Keratinocyte (primary cell): ENCODE measurements around the gene POLD2. TPM values are rescaled to one million over a fixed set of nuclear protein-coding genes. Genes with fewer than 3 reads are reported as not detected.

ENCODE experiments used
- DNase-seq: peaks from one replicate; pipeline ENCODE4 v3.0.0-alpha.2; 2011; ENCODE audit warnings: low read depth, missing footprints, low spot score
- FAIRE-seq: peaks from 2 replicates; lab custom pipeline; 2011; peaks lifted over from hg19 to GRCh38; lab: Jason Lieb, UNC
- H2AFZ ChIP-seq: 2 replicates; pipeline ENCODE4 v1.6.0; 2012; ENCODE audit warnings: low read length, control low read depth, inconsistent platforms; ENCODE audit not compliant: control insufficient read depth
- H3K27ac ChIP-seq: 2 replicates; pipeline ENCODE4 v1.5.1; 2011; ENCODE audit warnings: low read length; ENCODE audit not compliant: control insufficient read depth, insufficient read depth
- H3K27me3 ChIP-seq: 3 replicates; pipeline ENCODE4 v1.6.0; 2011; ENCODE audit warnings: low read length; ENCODE audit not compliant: control insufficient read depth, insufficient read depth; ENCODE audit errors: extremely low read depth
- H3K36me3 ChIP-seq, 2 experiments: 2 replicates in 1 of 2; 3 replicates in 1 of 2; pipeline ENCODE4 v1.5.1; 2011; ENCODE audit warnings: low read length in 2 of 2, mild to moderate bottlenecking in 1 of 2; ENCODE audit not compliant: control insufficient read depth in 2 of 2, insufficient read depth in 2 of 2; ENCODE audit errors: extremely low read depth in 1 of 2
- H3K4me1 ChIP-seq: 3 replicates; pipeline ENCODE4 v1.5.1; 2011; ENCODE audit warnings: low read length; ENCODE audit not compliant: control insufficient read depth, insufficient read depth; ENCODE audit errors: extremely low read depth
- H3K4me2 ChIP-seq: 3 replicates; pipeline ENCODE4 v1.6.0; 2011; ENCODE audit warnings: low read depth, low read length; ENCODE audit not compliant: control insufficient read depth, insufficient read depth; ENCODE audit errors: extremely low read depth
- H3K4me3 ChIP-seq, 3 experiments: fragments of 200-600 bp in 1 of 3; sonication (generic) in 1 of 3; 2 replicates in 2 of 3; 3 replicates in 1 of 3; pipeline ENCODE4 v1.5.1; 2011 to 2016; ENCODE audit warnings: low read length in 3 of 3, mild to moderate bottlenecking in 3 of 3, control low read depth in 2 of 3, inconsistent platforms in 1 of 3, low read depth in 1 of 3, mixed read lengths in 1 of 3, mixed run types in 1 of 3, moderate library complexity in 1 of 3; ENCODE audit not compliant: control insufficient read depth in 2 of 3, insufficient read depth in 2 of 3; ENCODE audit errors: extremely low read depth in 1 of 3
- H3K79me2 ChIP-seq: 2 replicates; pipeline ENCODE4 v1.6.0; 2012; ENCODE audit warnings: low read length; ENCODE audit not compliant: control insufficient read depth, insufficient read depth
- H3K9ac ChIP-seq: 3 replicates; pipeline ENCODE4 v1.6.0; 2011; ENCODE audit warnings: low read length; ENCODE audit not compliant: control insufficient read depth, insufficient read depth; ENCODE audit errors: extremely low read depth
- H3K9me1 ChIP-seq: 3 replicates; pipeline ENCODE4 v1.6.0; 2011; ENCODE audit warnings: low read length; ENCODE audit not compliant: control insufficient read depth, insufficient read depth; ENCODE audit errors: extremely low read depth
- H3K9me3 ChIP-seq: 2 replicates; pipeline ENCODE4 v1.5.1; 2012; ENCODE audit warnings: low read depth, low read length; ENCODE audit not compliant: control insufficient read depth
- H4K20me1 ChIP-seq: 3 replicates; pipeline ENCODE4 v1.6.0; 2011; ENCODE audit warnings: low read length; ENCODE audit not compliant: control insufficient read depth, insufficient read depth; ENCODE audit errors: extremely low read depth
- CTCF ChIP-seq, 3 experiments: IDR thresholded peaks in 1 of 3; conservative IDR thresholded peaks in 1 of 3; optimal IDR thresholded peaks in 1 of 3; 2 replicates in 2 of 3; 3 replicates in 1 of 3; pipeline versions ENCODE3 to v1.5.1; 2011; ENCODE audit warnings: low read length in 3 of 3, mild to moderate bottlenecking in 3 of 3, moderate library complexity in 2 of 3, control low read depth in 1 of 3, inconsistent platforms in 1 of 3; ENCODE audit not compliant: insufficient read depth in 2 of 3; ENCODE audit errors: extremely low read depth in 1 of 3
- EZH2 ChIP-seq: IDR thresholded peaks from one replicate; pipeline ENCODE4 v1.6.1; 2012; ENCODE audit warnings: inconsistent platforms, mild to moderate bottlenecking, low read length, moderate library complexity
- dilution Hi-C: fragments of 300-500 bp; cut with MboI; formaldehyde crosslinking; loops from one replicate; pipeline ENCODE4 v1.7.0; 2020; ENCODE audit warnings: low sequenced_read_pairs; ENCODE audit not compliant: extremely low pct_ligation_motif_present
- polyA plus RNA-seq, 5 experiments: library from polyadenylated mRNA; depleted of rRNA in 3 of 5; stranded (reverse) in 3 of 5; stranded (forward) in 1 of 5; unstranded in 1 of 5; fragments of >200 nt; gene quantifications; 1 replicate in 1 of 5; 2 replicates in 3 of 5; 3 replicates in 1 of 5; pipeline versions ENCODE4 v1.2.1 to v1.2.3, GENCODE V29; 2011 to 2012; ENCODE audit warnings: missing spikeins in 2 of 5, low read depth in 1 of 5, low replicate concordance in 1 of 5

Gene POLD2
- polyA plus RNA-seq, 1 donor (not counting 4 experiments of a cell fraction or from before 2014, with no cell fraction given), result 158 TPM

DNA sequence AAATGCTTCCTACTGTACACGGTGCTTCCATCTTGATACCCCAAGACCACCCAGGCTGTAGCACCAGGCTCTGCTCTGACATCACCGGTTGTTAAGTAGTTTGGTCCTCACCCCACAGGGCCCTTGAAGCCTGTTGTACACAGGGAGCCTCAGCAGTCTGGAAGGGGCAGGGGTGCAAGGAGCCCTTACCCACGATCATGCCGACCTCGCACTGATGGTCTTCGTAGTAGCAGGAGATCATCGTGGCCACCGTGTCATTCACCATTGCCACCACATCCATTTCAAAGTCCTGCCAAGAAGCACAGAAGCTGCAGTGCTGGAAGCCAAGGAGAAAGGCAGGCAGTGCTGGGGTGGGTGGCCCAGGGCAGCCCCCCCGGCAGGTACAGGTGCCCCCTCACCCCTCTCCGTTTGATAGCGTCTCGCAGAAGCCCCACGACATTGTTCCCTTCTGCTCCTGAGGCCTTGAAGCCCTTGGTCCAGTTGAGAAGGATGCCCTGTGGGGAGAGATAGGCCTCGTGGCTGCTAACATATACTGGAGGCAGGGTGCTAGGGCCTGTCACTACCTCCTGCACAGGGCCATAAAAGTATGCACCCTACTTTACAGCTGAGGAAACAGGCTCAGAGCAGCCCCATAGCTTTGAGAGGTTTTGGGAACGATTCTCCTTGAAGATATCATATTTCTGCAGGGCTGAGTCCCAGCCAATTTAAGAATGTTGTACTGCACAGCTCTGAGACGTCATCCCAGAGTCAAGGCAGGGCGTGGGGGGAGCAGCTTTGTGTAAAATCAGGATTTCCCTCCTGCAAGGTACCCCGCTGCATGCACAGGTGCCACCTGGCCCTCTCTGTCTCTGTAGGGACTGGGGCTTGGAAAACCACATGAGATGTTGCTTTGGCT lies 26.5 kb upstream of the POLD2 start:
- Histone ChIP-seq H2AFZ (no peak overlapping the region), H3K9ac (no peak overlapping the region), H3K4me1 (peaks cover 3% of the 10 kb centered on the region), H3K36me3 (no peaks in the 10 kb centered on the region), H3K9me1 (no peaks in the 10 kb centered on the region), H3K79me2 (no peaks in the 10 kb centered on the region), H3K4me2 (no peak overlapping the region), H4K20me1 (no peaks in the 10 kb centered on the region), H3K4me3 (no peak overlapping the region), H3K27me3 (peaks cover 28% of the 10 kb centered on the region), H3K27ac (no peak overlapping the region), H3K9me3 (no peaks in the 10 kb centered on the region)
- TF ChIP-seq CTCF (optimal IDR thresholded peaks at IDR 0.05 in 1 of 3, IDR thresholded peaks at IDR 0.05 in 1 of 3, conservative IDR thresholded peaks at IDR 0.05 in 1 of 3; ENCODE audit: extremely low read depth in 1 of 3, insufficient read depth in 2 of 3, low read length in 3 of 3) (no peak), EZH2 (no peak)
- FAIRE-seq (no peak), DNase-seq (no peak)
- dilution Hi-C loops, result no loop called here

- Histone ChIP-seq H3K9me1 (no peaks in the 10 kb centered on the region), H3K4me1 (peaks cover 3% of the 10 kb centered on the region), H3K27me3 (peaks cover 29% of the 10 kb centered on the region), H4K20me1 (no peaks in the 10 kb centered on the region), H3K9me3 (no peaks in the 10 kb centered on the region), H3K9ac (no peak overlapping the region), H3K4me3 (no peak overlapping the region), H3K27ac (no peak overlapping the region), H2AFZ (no peak overlapping the region), H3K79me2 (no peaks in the 10 kb centered on the region), H3K36me3 (no peaks in the 10 kb centered on the region), H3K4me2 (no peak overlapping the region)
- dilution Hi-C loops, result no loop called here
- TF ChIP-seq EZH2 (no peak), CTCF (optimal IDR thresholded peaks at IDR 0.05 in 1 of 3, IDR thresholded peaks at IDR 0.05 in 1 of 3, conservative IDR thresholded peaks at IDR 0.05 in 1 of 3; ENCODE audit: extremely low read depth in 1 of 3, insufficient read depth in 2 of 3, low read length in 3 of 3) (no peak)
- FAIRE-seq (no peak), DNase-seq (no peak)
Measured at GRCh38 chr7:44148961-44149536, 25.7 kb upstream of the POLD2 start.
